Skeletal muscle tissue (tissue), 4 donors: ENCODE results near the gene ESPN. TPM values are rescaled to one million over a fixed set of nuclear protein-coding genes. Genes with fewer than 3 reads are reported as not detected.
"Not testable (repeated sequence)": the region's sequence is repeated elsewhere in the genome, so short reads cannot be mapped to it uniquely, and the experiment has no call there.

ENCODE experiments used
- H3K27ac ChIP-seq: one replicate; pipeline ENCODE4 v1.7.0; 2013; ENCODE audit warnings: mild to moderate bottlenecking, low read depth, low read length, inconsistent platforms
- H3K27me3 ChIP-seq, 3 donors: one replicate each; pipeline ENCODE4 v1.7.0; 2013; ENCODE audit warnings: low read length in 3 of 3; ENCODE audit not compliant: control insufficient read depth in 3 of 3, insufficient read depth in 3 of 3
- H3K36me3 ChIP-seq, 3 donors: one replicate each; pipeline ENCODE4 v1.7.0; 2013; ENCODE audit warnings: low read length in 3 of 3; ENCODE audit not compliant: control insufficient read depth in 3 of 3, insufficient read depth in 3 of 3
- H3K4me1 ChIP-seq, 3 donors: one replicate each; pipeline ENCODE4 v1.7.0; 2013; ENCODE audit warnings: low read length in 3 of 3, mild to moderate bottlenecking in 3 of 3; ENCODE audit not compliant: control insufficient read depth in 3 of 3, insufficient read depth in 3 of 3
- H3K4me3 ChIP-seq, 3 donors: one replicate each; pipeline ENCODE4 v1.7.0; 2013; ENCODE audit warnings: low read length in 3 of 3
- H3K9ac ChIP-seq, 3 donors: one replicate each; pipeline ENCODE4 v1.7.0; 2013; ENCODE audit warnings: low read length in 3 of 3, mild to moderate bottlenecking in 3 of 3, moderate library complexity in 2 of 3, low read depth in 1 of 3
- H3K9me3 ChIP-seq, 3 donors: one replicate each; pipeline ENCODE4 v1.7.0; 2013; ENCODE audit warnings: low read length in 3 of 3; ENCODE audit not compliant: control insufficient read depth in 3 of 3
- total RNA-seq: library from RNA; depleted of rRNA; stranded (reverse); fragments of >200 nt; gene quantifications from one replicate; pipeline ENCODE4 v1.2.3, GENCODE V29; 2014
- donor health status: Osteomylitis.

ESPN gene
- total RNA-seq, 1 donor from 2014 or later, result 0.52 TPM

DNA sequence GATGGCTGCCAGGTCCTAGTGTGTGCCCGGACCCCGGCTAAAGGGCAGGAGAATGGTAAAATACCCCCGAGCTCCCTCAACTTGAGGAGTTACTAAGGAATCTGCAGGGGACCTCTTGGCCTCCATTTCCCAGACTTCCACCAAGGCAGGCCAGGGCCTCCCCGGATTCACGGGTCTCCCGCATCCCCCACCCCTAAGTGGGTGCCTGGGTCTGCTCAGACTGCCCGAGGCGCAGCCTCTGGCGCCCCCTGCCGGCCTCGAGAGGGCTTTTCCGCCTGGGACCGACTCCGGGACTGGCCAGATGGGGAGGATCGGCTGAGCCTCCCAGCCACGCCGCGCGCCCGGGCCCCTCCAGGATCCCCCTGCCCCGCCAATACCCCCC, 65.2 kb downstream of the ESPN start:
- Histone ChIP-seq H3K27me3 (peaks cover 12 to 26% (median 20%) of the 10 kb centered on the region in 3 donors), H3K36me3 (no peaks in the 10 kb centered on the region), H3K4me3 (peak overlapping the region; percentile 51 to 66 (median 60)), H3K4me1 (peaks cover 12 to 29% (median 18%) of the 10 kb centered on the region in 3 donors), H3K9ac (no peak overlapping the region), H3K27ac (no peak overlapping the region), H3K9me3 (no peaks in the 10 kb centered on the region)

DNA sequence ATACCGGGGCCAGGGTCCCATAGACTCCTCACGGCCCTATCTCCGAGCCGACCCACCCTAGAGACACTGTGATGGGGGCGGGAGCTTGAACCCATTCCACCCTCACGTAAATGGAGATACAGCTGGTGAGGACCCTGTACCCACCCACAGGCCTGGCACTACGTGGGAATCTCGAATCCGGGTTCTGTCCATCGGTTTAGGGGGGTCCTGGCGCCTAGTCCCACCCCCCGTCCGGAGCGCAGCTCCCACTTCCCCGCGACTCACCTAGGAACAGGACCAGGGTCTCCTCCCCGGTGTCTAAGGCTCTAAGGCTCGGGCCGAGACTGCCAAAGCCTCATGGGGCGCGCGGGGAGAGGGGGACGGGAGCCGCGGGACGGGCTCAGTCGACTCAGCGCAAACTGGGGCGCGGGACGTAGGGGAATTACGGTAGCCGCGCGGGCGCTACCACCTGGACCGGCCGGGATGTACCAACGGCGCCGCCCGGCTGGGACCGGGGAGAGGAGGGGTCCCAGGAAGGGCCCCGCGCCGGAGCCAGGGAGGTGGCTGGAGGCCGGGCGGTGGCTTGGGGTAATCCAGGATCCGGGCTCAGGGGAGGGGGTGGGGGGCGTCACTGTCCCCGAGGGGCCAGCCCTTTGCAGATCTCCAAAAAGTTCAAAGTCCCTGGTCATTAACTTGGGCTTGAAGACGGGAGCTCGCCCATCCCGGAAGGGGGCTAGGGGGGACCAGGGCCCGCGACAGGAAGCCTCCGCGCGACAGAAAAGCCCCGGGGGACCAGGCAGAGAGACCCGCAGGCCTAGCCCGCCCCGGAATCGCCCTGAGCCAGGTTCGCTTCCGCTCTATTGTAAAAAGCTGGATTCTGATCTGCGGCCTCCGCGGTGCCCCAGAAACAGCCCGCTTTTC, 65.9 kb downstream of the ESPN start:
- H3K4me1 ChIP-seq, result peaks cover 12 to 29% (median 18%) of the 10 kb centered on the region in 3 donors
- no peaks in the 10 kb centered on the region for H3K36me3 ChIP-seq
- peaks cover 8 to 26% (median 15%) of the 10 kb centered on the region in 3 donors for H3K27me3 ChIP-seq
- H3K27ac ChIP-seq, result no peak overlapping the region
- no peaks in the 10 kb centered on the region for H3K9me3 ChIP-seq
- H3K9ac ChIP-seq, result peak overlapping the region in 1 of 3 donors; percentile 16
- peak overlapping the region; percentile 51 to 66 (median 60) for H3K4me3 ChIP-seq

- H3K9ac ChIP-seq, result peak overlapping the region in 1 of 3 donors; percentile 16
- no peak overlapping the region for H3K27ac ChIP-seq
- H3K36me3 ChIP-seq, result no peaks in the 10 kb centered on the region
- H3K27me3 ChIP-seq, result peaks cover 4 to 29% (median 17%) of the 10 kb centered on the region in 3 donors
- peak overlapping the region in 1 of 3 donors; percentile 29 for H3K4me3 ChIP-seq
- H3K9me3 ChIP-seq, result no peaks in the 10 kb centered on the region
- peaks cover 11 to 27% (median 18%) of the 10 kb centered on the region in 3 donors for H3K4me1 ChIP-seq
Measured at GRCh38 chr1:6491081-6491449, 66.5 kb downstream of the ESPN start.

GRCh38 chr1:6491480-6491962, 66.9 kb downstream of the ESPN start, which contains the start of gene PLEKHG5:
Gene PLEKHG5 (minus strand): TSS chr1:6491667. CDS start chr1:6477571, 14,096 bp downstream.
- Histone ChIP-seq H3K27ac (no peak within 1 kb of the TSS), H3K4me1 (peaks cover 7 to 24% (median 15%) of the 10 kb centered on the region in 3 donors), H3K4me3 (peak within 1 kb of the TSS in 1 of 3 donors; percentile 60), H3K36me3 (no peaks in the 10 kb centered on the region), H3K9ac (peak within 1 kb of the TSS in 1 of 3 donors; percentile 16), H3K27me3 (peaks cover 3 to 28% (median 13%) of the 10 kb centered on the region in 3 donors), H3K9me3 (no peaks in the 10 kb centered on the region)

GRCh38 chr1:6491966-6492365, 67.4 kb downstream of the ESPN start:
- Histone ChIP-seq H3K36me3 (no peaks in the 10 kb centered on the region), H3K27me3 (peaks cover 6 to 28% (median 10%) of the 10 kb centered on the region in 3 donors), H3K9me3 (no peaks in the 10 kb centered on the region), H3K4me3 (no peak overlapping the region), H3K27ac (no peak overlapping the region), H3K4me1 (peaks cover 7 to 25% (median 12%) of the 10 kb centered on the region in 3 donors), H3K9ac (no peak overlapping the region)

- H3K4me3 ChIP-seq, H3K36me3 ChIP-seq, H3K9ac ChIP-seq, H3K27ac ChIP-seq, H3K9me3 ChIP-seq: not testable (repeated sequence)
- Histone ChIP-seq H3K4me1 (peaks cover 11 to 36% (median 16%) of the 10 kb centered on the region in 3 donors), H3K27me3 (peaks cover 13 to 39% (median 17%) of the 10 kb centered on the region in 3 donors)
Measured at GRCh38 chr1:6493834-6494223, 69.3 kb downstream of the ESPN start.

- no peak overlapping the region for H3K9ac ChIP-seq
- no peaks in the 10 kb centered on the region for H3K9me3 ChIP-seq
- H3K36me3 ChIP-seq, result no peaks in the 10 kb centered on the region
- peaks cover 13 to 36% (median 17%) of the 10 kb centered on the region in 3 donors for H3K27me3 ChIP-seq
- no peak overlapping the region for H3K4me3 ChIP-seq
- peaks cover 15 to 37% (median 23%) of the 10 kb centered on the region in 3 donors for H3K4me1 ChIP-seq
- H3K27ac ChIP-seq, result no peak overlapping the region
Measured at GRCh38 chr1:6494627-6495026, 70.1 kb downstream of the ESPN start.

DNA sequence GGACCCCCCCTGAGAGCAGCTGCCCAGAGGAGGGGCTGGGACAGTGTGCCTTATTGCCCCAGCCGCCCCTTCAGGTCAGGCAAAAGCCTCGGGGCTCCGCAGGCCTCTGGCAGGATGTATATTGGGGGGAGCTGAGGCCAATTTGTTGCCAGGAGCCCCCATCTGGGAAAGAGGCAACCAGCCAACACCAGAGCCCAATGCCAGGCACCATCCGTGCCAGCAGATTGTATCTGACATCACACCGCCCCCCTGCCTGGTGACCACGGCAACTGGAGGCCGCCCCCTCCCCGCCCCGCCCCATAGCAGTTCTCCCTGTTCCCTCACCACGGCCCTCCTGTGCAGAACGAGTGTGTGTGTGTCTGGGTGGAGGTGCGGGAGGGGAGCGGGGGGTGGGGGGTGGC, 70.5 kb downstream of the ESPN start:
- H3K36me3 ChIP-seq, result no peaks in the 10 kb centered on the region
- H3K27ac ChIP-seq, result no peak overlapping the region
- H3K4me1 ChIP-seq, result peaks cover 14 to 34% (median 20%) of the 10 kb centered on the region in 3 donors
- peaks cover 13 to 33% (median 17%) of the 10 kb centered on the region in 3 donors for H3K27me3 ChIP-seq
- no peak overlapping the region for H3K4me3 ChIP-seq
- no peak overlapping the region for H3K9ac ChIP-seq
- H3K9me3 ChIP-seq, result no peaks in the 10 kb centered on the region

DNA sequence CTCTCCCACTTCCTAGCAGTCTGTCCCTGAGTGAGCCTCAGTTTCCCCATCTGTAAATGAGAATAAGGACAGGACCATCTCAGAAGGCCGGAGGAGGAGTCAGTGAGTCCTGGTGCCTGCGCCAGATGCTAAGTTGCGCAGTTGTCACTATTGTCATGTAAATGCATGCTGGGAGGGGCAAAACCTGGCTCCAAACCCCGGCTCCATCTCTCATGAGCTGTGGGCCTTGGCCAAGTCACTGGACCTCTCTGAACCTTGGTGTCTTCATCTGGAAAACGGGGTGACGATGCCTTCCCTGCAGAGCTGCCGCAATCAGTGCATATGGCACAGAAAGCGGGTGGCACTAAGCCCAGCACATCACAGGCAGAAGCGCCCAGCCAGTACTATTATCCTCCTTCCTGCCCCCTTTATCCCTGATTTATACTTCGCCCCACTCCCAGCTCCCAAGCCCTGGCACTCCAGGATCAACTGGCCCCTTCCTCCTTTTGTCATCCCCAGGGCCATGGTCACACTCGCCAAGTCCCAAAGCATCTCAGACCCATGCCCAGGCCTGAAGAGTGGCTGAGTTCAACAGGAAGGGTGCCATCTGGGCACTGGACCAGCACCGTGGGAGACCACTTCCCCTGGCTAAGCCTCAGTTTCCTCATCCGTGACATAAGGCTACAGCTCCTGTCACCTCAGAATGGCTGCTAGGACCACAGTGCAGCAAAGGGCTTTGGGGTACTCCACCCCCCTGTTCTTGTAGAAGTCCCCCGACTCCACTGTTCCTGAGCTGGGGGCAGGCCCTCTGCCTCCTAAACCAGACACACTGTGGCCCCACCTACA, 71.2 kb downstream of the ESPN start:
- Histone ChIP-seq H3K4me1 (peaks cover 13 to 34% (median 20%) of the 10 kb centered on the region in 3 donors), H3K9me3 (no peaks in the 10 kb centered on the region), H3K27me3 (peaks cover 8 to 30% (median 17%) of the 10 kb centered on the region in 3 donors), H3K36me3 (no peaks in the 10 kb centered on the region), H3K4me3 (no peak overlapping the region), H3K27ac (no peak overlapping the region), H3K9ac (no peak overlapping the region)
